ENCODE data around the gene TMEM63C.

GRCh38 chr14:77276295-77276935 lies 94.8 kb downstream of the TMEM63C start:
- TF ChIP-seq CTCF (IDR thresholded peaks at IDR 0.05) (no peak), POLR2A (IDR thresholded peaks at IDR 0.05) (no peak)
